ENCODE results near the gene JDP2.
A peak's percentile ranks its signal among the peaks of the same experiment; 100 is the strongest.
"Not testable (repeated sequence)": the region's sequence is repeated elsewhere in the genome, so short reads cannot be mapped to it uniquely, and the experiment has no call there.

JDP2 gene

GRCh38 chr14:75427482-75428229 lies at the start of gene JDP2:
Gene JDP2 (plus strand): TSS chr14:75428022. CDS start chr14:75437921, 9,899 bp downstream.
- DNase-seq (ENCODE audit: low read depth): peak; percentile 66

- no peak for DNase-seq (ENCODE audit: low read depth)
Measured at GRCh38 chr14:75379246-75379929, 48.4 kb upstream of the JDP2 start.

GRCh38 chr14:75379930-75380270 lies 47.9 kb upstream of the JDP2 start:
- DNase-seq (ENCODE audit: low read depth): no peak

GRCh38 chr14:75380656-75381055 lies 47.2 kb upstream of the JDP2 start:
- DNase-seq (ENCODE audit: low read depth): no peak

GRCh38 chr14:75381642-75382041 lies 46.2 kb upstream of the JDP2 start:
- DNase-seq (ENCODE audit: low read depth): no peak

GRCh38 chr14:75383219-75383618 lies 44.6 kb upstream of the JDP2 start:
- DNase-seq (ENCODE audit: low read depth): not testable (repeated sequence)

- no peak for DNase-seq (ENCODE audit: low read depth)
Measured at GRCh38 chr14:75383721-75384120, 44.1 kb upstream of the JDP2 start.

- DNase-seq (ENCODE audit: low read depth): peak; percentile 52
Measured at GRCh38 chr14:75389679-75390078, 38.1 kb upstream of the JDP2 start.

GRCh38 chr14:75390183-75390582 lies 37.6 kb upstream of the JDP2 start:
- no peak for DNase-seq (ENCODE audit: low read depth)

- DNase-seq (ENCODE audit: low read depth): no peak
Measured at GRCh38 chr14:75391953-75392352, 35.9 kb upstream of the JDP2 start.

- DNase-seq (ENCODE audit: low read depth): no peak
Measured at GRCh38 chr14:75392686-75393641, 34.9 kb upstream of the JDP2 start.

GRCh38 chr14:75393794-75394193 lies 34.0 kb upstream of the JDP2 start:
- no peak for DNase-seq (ENCODE audit: low read depth)

- no peak for DNase-seq (ENCODE audit: low read depth)
Measured at GRCh38 chr14:75395862-75396261, 32.0 kb upstream of the JDP2 start.

GRCh38 chr14:75399321-75399720 lies 28.5 kb upstream of the JDP2 start:
- DNase-seq (ENCODE audit: low read depth): no peak

GRCh38 chr14:75399843-75400775 lies 27.7 kb upstream of the JDP2 start:
- DNase-seq (ENCODE audit: low read depth): peak; percentile 14

- no peak for DNase-seq (ENCODE audit: low read depth)
Measured at GRCh38 chr14:75401361-75401760, 26.5 kb upstream of the JDP2 start.

GRCh38 chr14:75402867-75403413 lies 24.9 kb upstream of the JDP2 start:
- DNase-seq (ENCODE audit: low read depth): no peak

GRCh38 chr14:75404847-75405246 lies 23.0 kb upstream of the JDP2 start:
- DNase-seq (ENCODE audit: low read depth): no peak

GRCh38 chr14:75406102-75406501 lies 21.7 kb upstream of the JDP2 start:
- no peak for DNase-seq (ENCODE audit: low read depth)

- DNase-seq (ENCODE audit: low read depth): no peak
Measured at GRCh38 chr14:75406856-75407255, 21.0 kb upstream of the JDP2 start.

Data from ELR (cell line).